Loucy (cell line): ENCODE results near the gene CCR4.

ENCODE experiments used
- H2AFZ ChIP-seq: fragments of 200-600 bp; sonication (generic); 2 replicates; pipeline ENCODE4 v1.6.0; 2016; ENCODE audit warnings: antibody characterized with exemption, mild to moderate bottlenecking, low read length, moderate library complexity
- H3F3A ChIP-seq: fragments of 200-600 bp; 2 replicates; pipeline ENCODE4 v1.6.0; 2016; ENCODE audit warnings: antibody characterized with exemption, low read depth, mild to moderate bottlenecking
- H3K27me3 ChIP-seq: fragments of 200-600 bp; sonication (generic); 2 replicates; pipeline ENCODE4 v1.6.1; 2014; ENCODE audit warnings: low read length, mild to moderate bottlenecking; ENCODE audit not compliant: insufficient read depth, poor library complexity, severe bottlenecking
- H3K36me3 ChIP-seq: fragments of 200-600 bp; sonication (generic); 2 replicates; pipeline ENCODE4 v1.6.1; 2016; ENCODE audit warnings: low read length; ENCODE audit not compliant: insufficient read depth
- H3K4me1 ChIP-seq: fragments of 200-600 bp; sonication (generic); 2 replicates; pipeline ENCODE4 v1.5.1; 2014; ENCODE audit warnings: low read length, mild to moderate bottlenecking; ENCODE audit not compliant: insufficient read depth, poor library complexity, severe bottlenecking
- H3K4me2 ChIP-seq: fragments of 200-600 bp; sonication (generic); 2 replicates; pipeline ENCODE4 v1.6.0; 2014; ENCODE audit warnings: antibody characterized with exemption, low read length, low read depth, mild to moderate bottlenecking; ENCODE audit not compliant: poor library complexity, severe bottlenecking
- H3K4me3 ChIP-seq: fragments of 200-600 bp; sonication (generic); 2 replicates; pipeline ENCODE4 v1.5.1; 2014; ENCODE audit warnings: low read length, mild to moderate bottlenecking, mixed read lengths; ENCODE audit not compliant: poor library complexity, severe bottlenecking
- H3K79me2 ChIP-seq: fragments of 200-600 bp; sonication (generic); 2 replicates; pipeline ENCODE4 v1.6.1; 2014; ENCODE audit warnings: low read length; ENCODE audit not compliant: insufficient read depth
- H3K9ac ChIP-seq: fragments of 200-600 bp; sonication (generic); 2 replicates; pipeline ENCODE4 v1.6.0; 2014; ENCODE audit warnings: mild to moderate bottlenecking, low read depth, low read length, moderate library complexity; ENCODE audit not compliant: poor library complexity, severe bottlenecking
- H3K9me2 ChIP-seq: fragments of 200-600 bp; sonication (generic); replicated peaks from 2 replicates; pipeline ENCODE4 v1.6.1; 2016; ENCODE audit warnings: low read depth, low read length, mixed read lengths
- H3K9me3 ChIP-seq: fragments of 200-600 bp; sonication (generic); 2 replicates; pipeline ENCODE4 v1.6.1; 2014; ENCODE audit warnings: mild to moderate bottlenecking, antibody characterized with exemption, low read length, low read depth; ENCODE audit not compliant: insufficient read depth
- H4K20me1 ChIP-seq: fragments of 200-600 bp; sonication (generic); 2 replicates; pipeline ENCODE4 v1.6.0; 2014; ENCODE audit warnings: antibody characterized with exemption, low read length, mild to moderate bottlenecking; ENCODE audit not compliant: insufficient read depth, poor library complexity, severe bottlenecking
- EZH2phosphoT487 ChIP-seq: fragments of 200-600 bp; IDR thresholded peaks from 2 replicates; pipeline ENCODE4 v1.6.1; 2018; ENCODE audit warnings: antibody characterized with exemption, mild to moderate bottlenecking, moderate library complexity, borderline replicate concordance
- TF ChIP-seq, protein P1 (sequence below): fragments of 200-600 bp; sonication (generic); conservative IDR thresholded peaks from 2 replicates; pipeline ENCODE4 v1.5.1; 2014; ENCODE audit warnings: mild to moderate bottlenecking, antibody characterized with exemption, low read length

CCR4 gene

DNA sequence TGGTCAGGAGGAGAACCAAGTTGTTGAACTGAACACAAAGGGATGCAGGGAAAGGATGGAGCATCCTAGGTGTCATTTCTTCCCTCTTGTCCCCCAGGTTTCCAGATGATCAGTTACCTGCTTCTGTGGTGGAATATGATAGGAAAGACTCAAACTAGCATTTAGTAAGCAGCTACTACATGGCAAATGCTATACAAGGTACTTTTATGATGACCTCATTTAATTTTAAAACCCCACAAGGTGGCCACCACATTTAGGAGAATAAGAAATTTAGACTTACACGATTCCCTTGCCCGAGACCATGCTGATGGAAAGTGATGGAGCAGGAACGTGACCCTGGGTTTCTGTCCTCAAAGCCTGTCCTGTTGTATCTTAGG lies 40.9 kb downstream of the CCR4 start:
- Histone ChIP-seq H3K9me2 (no peaks in the 10 kb centered on the region), H3K36me3 (no peaks in the 10 kb centered on the region), H2AFZ (no peak overlapping the region), H3K27me3 (no peaks in the 10 kb centered on the region), H3K4me1 (peaks cover 8% of the 10 kb centered on the region), H3F3A (no peaks in the 10 kb centered on the region), H3K4me2 (no peak overlapping the region), H3K9ac (no peak overlapping the region), H3K4me3 (no peak overlapping the region), H4K20me1 (no peaks in the 10 kb centered on the region), H3K79me2 (no peaks in the 10 kb centered on the region), H3K9me3 (no peaks in the 10 kb centered on the region)
- no peak for TF ChIP-seq EZH2phosphoT487
- TF ChIP-seq, protein P1, sequence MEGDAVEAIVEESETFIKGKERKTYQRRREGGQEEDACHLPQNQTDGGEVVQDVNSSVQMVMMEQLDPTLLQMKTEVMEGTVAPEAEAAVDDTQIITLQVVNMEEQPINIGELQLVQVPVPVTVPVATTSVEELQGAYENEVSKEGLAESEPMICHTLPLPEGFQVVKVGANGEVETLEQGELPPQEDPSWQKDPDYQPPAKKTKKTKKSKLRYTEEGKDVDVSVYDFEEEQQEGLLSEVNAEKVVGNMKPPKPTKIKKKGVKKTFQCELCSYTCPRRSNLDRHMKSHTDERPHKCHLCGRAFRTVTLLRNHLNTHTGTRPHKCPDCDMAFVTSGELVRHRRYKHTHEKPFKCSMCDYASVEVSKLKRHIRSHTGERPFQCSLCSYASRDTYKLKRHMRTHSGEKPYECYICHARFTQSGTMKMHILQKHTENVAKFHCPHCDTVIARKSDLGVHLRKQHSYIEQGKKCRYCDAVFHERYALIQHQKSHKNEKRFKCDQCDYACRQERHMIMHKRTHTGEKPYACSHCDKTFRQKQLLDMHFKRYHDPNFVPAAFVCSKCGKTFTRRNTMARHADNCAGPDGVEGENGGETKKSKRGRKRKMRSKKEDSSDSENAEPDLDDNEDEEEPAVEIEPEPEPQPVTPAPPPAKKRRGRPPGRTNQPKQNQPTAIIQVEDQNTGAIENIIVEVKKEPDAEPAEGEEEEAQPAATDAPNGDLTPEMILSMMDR = no peak

DNA sequence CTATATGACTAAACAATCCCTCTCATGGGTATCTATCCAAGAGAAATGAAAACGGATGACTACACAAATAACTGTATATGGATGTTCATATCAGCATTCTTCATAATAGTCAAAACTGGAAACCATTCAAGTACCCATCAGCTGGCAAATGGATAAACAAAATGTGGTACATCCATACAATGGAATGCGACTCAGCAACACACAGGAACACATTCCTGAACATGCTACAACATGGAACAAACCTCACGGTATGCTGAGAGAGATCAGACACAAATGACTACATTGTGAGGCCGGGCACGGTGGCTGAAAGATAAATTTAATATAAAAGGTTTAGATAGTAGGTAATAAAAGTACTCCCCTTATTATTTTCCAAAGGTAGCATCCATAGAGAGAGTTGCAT lies 42.6 kb downstream of the CCR4 start:
- no peaks in the 10 kb centered on the region for H3K27me3 ChIP-seq
- H3K9me2 ChIP-seq = no peaks in the 10 kb centered on the region
- H3K9me3 ChIP-seq = no peaks in the 10 kb centered on the region
- peaks cover 8% of the 10 kb centered on the region for H3K4me1 ChIP-seq
- no peak overlapping the region for H3K4me2 ChIP-seq
- H3K36me3 ChIP-seq = no peaks in the 10 kb centered on the region
- H3K9ac ChIP-seq = no peak overlapping the region
- H3K4me3 ChIP-seq = no peak overlapping the region
- TF ChIP-seq EZH2phosphoT487 = no peak
- H3K79me2 ChIP-seq = no peaks in the 10 kb centered on the region
- H2AFZ ChIP-seq = no peak overlapping the region
- H4K20me1 ChIP-seq = no peaks in the 10 kb centered on the region
- H3F3A ChIP-seq = no peaks in the 10 kb centered on the region

DNA sequence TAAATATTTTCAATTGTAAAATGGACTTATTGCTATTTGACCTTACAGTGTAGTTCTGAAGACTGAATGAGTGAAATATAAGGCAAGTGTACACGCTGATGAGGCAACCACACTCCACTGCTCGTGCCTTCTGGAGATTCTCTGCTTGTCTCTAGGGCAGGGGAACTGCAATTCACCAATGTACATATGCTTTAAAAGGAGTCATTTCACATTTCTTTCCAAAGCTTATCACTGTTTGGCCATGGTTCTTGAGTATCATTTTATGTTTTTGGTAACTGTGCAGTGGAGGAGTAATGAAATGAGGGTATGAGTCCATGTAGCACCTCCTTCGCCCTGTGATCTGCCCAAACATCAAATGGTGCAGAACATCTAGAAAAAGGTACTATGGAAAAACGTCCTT lies 43.7 kb downstream of the CCR4 start:
- Histone ChIP-seq H3K79me2 (no peaks in the 10 kb centered on the region), H4K20me1 (no peaks in the 10 kb centered on the region), H3K9ac (no peak overlapping the region), H3K27me3 (no peaks in the 10 kb centered on the region), H3K4me1 (peaks cover 8% of the 10 kb centered on the region), H3F3A (no peaks in the 10 kb centered on the region), H2AFZ (no peak overlapping the region), H3K9me3 (no peaks in the 10 kb centered on the region), H3K4me3 (no peak overlapping the region), H3K36me3 (no peaks in the 10 kb centered on the region), H3K9me2 (no peaks in the 10 kb centered on the region), H3K4me2 (no peak overlapping the region)
- no peak for TF ChIP-seq EZH2phosphoT487
- TF ChIP-seq, protein P1 = no peak

DNA sequence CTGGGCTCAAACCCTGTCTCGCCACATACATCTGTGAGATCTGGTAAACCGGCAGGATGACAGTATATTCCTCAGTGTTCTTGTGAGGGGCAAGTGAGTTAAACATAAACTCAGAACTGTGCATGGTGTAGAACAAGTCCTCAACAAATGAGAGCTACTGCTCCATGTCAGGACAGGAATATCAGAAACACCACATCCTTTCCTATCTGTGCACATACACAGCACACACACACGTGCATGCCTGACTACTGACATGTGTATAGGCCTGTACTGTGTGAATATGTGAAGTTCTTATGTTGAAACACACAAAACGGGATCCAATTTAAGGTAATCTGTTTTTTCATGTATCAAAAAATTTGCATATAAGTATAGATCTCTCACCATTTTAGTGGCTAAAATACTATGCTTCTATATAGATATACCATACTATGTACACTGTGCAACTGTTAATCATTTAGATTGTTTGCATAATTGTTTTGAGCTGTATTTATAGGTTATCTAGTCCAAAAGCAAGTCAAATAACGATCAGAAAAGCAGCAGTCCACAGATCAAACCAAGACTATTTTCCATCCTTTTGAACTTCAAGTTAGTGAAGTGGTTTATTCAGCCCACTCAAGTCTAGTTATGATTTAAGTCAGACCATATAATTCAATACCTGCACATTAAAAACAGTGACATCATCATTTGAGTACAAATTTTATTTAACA lies 44.8 kb downstream of the CCR4 start:
- H3K9me3 ChIP-seq = no peaks in the 10 kb centered on the region
- no peak overlapping the region for H3K4me2 ChIP-seq
- H3K36me3 ChIP-seq = no peaks in the 10 kb centered on the region
- H3K79me2 ChIP-seq = no peaks in the 10 kb centered on the region
- no peak overlapping the region for H3K9ac ChIP-seq
- H3K4me1 ChIP-seq = peaks cover 14% of the 10 kb centered on the region
- no peaks in the 10 kb centered on the region for H3K9me2 ChIP-seq
- no peak for TF ChIP-seq EZH2phosphoT487
- TF ChIP-seq, protein P1 = no peak
- H3K27me3 ChIP-seq = no peaks in the 10 kb centered on the region
- H3F3A ChIP-seq = no peaks in the 10 kb centered on the region
- no peaks in the 10 kb centered on the region for H4K20me1 ChIP-seq
- H2AFZ ChIP-seq = no peak overlapping the region
- H3K4me3 ChIP-seq = no peak overlapping the region
